G401.6 (cell line): ENCODE data around the gene EDEM1.
"Not testable (repeated sequence)": the region's sequence is repeated elsewhere in the genome, so short reads cannot be mapped to it uniquely, and the experiment has no call there.

Experiments
- FAIRE-seq: peaks from 2 replicates; lab custom pipeline; 2012; peaks lifted over from hg19 to GRCh38; lab: Jason Lieb, UNC

Gene EDEM1

DNA sequence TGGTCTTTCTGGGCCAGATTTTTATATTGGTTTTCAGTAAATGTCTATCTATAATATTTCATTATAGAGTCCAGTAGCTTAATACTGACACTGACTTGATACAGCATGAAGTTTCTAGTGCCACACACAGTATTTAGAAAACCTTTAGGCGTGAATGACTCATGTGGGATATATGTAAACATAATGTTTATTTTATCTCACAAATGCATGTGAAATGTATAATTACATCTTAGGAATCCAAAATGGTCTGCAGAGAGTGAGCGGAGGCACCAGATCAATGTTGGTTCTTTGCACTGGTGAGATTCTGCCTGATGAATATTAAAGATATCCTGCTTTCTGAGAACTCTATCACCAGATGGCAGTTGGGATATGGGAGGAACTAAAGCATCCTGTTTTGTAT lies 8.5 kb upstream of the EDEM1 start:
- FAIRE-seq = not testable (repeated sequence)

DNA sequence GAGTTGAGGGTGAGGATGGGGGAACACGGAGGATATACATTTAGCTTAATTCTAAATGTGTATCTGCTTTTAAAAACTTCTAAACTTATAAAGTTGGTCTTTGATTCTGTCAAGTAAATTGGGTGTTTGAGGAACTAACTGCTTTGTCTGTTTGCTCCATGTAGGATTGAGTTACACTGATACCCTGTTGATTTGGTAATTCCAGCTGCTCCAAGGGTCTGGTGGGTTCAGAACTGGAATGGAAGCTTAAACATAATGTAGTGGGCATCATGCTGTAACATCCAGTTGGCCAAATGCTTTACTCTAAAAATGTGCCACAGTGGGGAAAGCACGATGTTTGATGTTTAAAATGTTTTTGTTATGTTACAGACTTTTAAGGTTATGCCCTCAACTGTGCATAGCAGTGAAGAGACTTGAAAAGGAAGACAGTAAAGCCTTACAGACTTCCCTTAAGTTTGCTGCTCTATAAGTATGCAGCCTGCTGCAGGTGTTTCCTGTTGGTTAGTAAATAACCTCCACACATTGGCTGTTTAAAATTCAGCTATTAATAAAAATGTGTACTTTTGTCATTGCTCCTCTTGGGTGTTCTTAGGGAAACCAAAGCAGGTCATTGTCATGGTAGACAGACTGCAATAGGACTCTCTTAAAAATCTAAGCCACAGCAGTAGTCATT lies 5.9 kb upstream of the EDEM1 start:
- no peak for FAIRE-seq

DNA sequence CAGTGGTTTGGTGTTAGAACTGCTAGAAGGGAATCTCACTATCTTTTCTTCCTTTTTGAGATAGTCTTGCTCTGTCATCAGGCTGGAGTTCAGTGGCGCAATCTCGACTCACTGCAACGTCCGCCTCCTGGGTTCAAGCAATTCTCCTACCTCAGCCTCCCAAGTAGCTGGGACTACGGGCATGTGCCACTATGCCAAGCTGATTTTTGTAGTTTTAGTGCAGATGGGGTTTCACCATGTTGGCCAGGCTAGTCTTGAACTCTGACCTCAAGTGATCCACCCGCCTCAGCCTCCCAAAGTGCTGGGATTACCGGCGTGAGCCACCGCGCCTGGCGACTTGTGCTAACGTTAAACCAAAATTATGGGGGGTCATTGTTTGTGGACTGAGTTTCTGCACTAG lies 3.8 kb upstream of the EDEM1 start:
- FAIRE-seq = not testable (repeated sequence)

- no peak for FAIRE-seq
Observed at GRCh38 chr3:5184499-5184898, 3.0 kb upstream of the EDEM1 start.

DNA sequence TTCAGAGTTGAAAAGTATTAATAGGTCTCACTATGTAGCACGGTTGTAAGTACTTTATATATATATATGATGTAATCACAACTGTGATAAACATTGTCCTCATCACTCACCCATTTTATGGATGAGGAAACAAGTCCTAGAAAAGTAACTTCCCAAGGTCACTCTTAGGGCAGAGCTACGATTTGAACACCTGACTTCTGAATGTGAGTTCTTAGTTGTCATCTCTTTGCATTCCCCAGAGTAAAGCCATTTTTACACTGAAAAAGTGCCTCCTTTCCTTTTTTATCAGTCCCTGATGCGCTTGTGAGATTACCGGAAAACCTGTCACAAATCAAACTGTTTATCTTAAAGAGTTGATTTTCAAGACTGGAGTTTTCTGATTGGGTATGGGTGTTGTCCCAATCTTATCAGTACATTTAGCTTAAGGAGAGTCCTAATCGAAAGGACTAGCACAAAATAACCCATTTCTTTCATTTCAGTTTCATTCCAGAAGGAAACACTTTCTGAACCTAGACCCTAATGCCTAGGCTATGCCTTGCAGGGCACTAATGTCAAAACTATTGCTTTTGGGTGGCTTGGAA lies 2.3 kb upstream of the EDEM1 start:
- FAIRE-seq = no peak

- FAIRE-seq = no peak
Observed at GRCh38 chr3:5186089-5186857, 1.2 kb upstream of the EDEM1 start.

DNA sequence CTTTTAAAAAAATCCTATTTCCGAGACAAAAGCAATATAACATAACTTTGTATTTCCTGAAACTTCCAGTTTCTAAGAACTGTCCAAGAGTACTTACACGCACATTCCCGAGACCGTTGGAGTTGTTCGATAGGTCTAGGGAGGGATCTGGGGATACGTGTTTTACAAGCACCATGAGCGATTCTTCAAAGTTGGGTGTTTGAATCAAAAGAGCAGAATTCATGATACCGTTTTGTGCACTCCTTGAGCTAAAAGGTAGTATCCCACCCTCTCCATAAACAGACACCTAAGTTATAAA lies 700 bp upstream of the EDEM1 start:
- no peak for FAIRE-seq

GRCh38 chr3:5187920-5188418 lies 462 bp downstream of the EDEM1 start:
- FAIRE-seq = no peak

- FAIRE-seq = no peak
Observed at GRCh38 chr3:5188419-5189221, 1.1 kb downstream of the EDEM1 start.

DNA sequence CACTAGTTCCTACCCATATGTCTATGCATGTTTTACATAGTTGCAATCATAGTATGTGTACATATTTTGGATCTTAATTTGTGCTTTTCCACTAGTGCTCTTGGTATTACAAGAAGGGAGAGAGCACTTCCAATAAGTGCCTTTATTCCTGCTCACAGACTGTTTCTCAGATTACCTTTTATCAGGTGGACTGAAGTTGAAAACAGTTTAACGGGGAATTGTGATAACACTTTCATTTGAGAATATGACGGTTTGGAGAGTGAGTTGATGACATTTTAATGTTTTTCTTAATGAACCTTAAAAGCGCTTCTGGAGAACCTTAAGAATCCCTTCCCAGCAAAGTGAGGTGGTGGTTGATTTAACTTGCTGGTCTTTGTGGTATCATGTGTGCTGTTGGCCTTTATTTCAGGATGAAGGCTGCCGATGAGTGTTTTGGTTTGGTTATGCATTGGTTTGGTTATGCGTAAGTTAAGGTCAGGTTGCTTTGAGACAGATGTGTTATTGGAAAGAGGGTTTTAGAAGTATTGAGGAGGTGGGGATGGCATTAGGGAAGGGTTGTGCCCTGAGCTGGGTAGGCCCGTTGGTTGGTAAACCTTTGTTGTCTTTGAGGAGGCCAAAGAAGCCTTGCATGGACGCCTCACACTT lies 2.8 kb downstream of the EDEM1 start:
- FAIRE-seq = no peak

- FAIRE-seq = no peak
Observed at GRCh38 chr3:5191555-5192304, 4.2 kb downstream of the EDEM1 start.

- FAIRE-seq = no peak
Observed at GRCh38 chr3:5192571-5193365, 5.3 kb downstream of the EDEM1 start.

GRCh38 chr3:5194341-5194740 lies 6.8 kb downstream of the EDEM1 start:
- FAIRE-seq = no peak

DNA sequence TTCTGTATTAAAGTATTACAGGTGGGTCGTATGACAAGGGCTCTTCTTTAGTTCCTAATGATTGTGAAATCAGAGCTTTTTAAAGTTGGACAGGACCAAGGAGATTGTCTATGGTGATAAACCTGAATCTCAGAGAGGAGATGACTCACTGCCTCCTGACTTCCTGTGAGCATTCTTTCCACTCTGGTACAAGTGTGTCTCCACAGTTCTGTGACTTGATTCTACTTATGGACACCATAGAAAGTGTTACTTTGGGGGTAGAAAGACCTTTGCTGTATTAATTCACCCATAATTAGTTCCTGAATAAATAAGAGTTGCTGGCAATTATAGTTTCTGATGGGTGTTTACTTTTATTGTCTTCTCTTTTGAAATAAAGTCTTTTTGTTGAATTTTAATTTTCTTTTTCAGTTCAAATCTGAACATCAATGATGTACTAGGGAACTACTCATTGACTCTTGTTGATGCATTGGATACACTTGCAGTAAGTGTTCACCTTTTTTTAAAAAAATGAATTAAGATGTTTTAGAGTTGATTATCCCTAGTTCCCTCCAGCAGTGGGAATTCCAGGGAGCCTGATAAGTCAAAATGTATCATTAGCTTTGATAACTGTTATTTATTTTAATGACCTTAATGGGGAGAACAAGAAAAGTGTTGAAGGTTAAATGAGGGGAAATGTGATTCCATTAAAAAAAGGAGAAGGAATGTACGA lies 7.4 kb downstream of the EDEM1 start:
- no peak for FAIRE-seq

DNA sequence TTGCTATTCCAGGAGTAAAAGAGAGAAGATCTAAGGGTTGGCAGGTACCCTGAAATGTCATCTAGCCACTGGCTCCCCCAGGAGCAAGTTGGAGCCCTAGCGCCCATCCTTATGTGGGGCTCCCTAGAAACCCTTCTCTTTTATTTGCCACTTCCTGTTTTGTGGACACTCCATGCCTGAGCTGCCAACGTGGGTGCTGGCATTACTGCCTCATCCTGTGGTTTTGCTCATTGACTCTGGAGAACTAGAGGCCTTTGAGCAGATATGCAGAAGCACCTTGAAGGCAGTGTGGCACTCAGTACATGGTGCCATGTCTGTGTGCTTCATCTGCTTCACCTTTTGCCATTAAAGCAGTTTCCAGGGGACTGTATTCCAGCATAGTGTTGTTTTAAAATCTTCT lies 8.1 kb downstream of the EDEM1 start:
- no peak for FAIRE-seq

DNA sequence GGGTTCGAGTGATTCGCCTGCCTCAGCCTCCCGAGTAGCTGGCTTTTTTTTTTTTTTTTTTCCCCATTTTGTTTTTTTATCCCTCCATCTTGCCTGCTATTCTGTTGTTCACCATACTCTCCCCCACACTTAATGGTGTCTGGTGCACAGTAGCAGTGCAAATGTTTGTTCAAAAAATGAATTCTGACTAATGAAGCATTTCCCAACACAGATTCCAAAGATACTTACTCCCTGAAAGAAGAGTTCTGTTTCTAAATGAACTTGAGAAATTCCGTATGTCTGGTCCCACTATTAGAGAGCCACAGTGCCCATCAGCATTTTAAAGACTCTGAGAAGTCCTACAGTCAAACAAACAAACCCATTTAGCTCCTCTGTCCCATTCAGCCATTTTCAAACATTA lies 9.5 kb downstream of the EDEM1 start:
- FAIRE-seq = no peak

GRCh38 chr3:5197470-5198312 lies 10.2 kb downstream of the EDEM1 start:
- no peak for FAIRE-seq

DNA sequence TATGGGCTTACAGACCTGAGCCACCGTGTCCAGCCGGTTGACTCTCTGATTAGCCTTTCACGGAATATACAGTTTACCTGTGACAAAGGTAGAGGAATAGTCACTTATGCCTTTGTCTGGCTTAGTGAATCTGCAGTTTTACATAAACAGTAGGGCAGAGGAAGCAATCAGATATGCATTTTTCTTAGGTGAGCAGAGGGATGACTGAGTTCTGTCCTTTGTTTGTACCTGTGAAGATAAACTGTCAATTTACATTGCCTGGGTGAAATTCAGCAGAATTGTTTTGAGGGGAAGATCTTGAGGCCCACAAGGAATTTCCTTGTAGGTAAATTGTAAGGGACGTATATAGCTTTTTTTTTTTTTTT lies 10.8 kb downstream of the EDEM1 start:
- no peak for FAIRE-seq
